Fibroblast of the aortic adventitia (primary cell): ENCODE data around the gene LIAS. TPM values are rescaled to one million over a fixed set of nuclear protein-coding genes. Genes with fewer than 3 reads are reported as not detected.

ENCODE experiments used
- DNase-seq: peaks from one replicate; pipeline ENCODE4 v3.0.0-alpha.2; 2010; ENCODE audit warnings: low read depth
- H3K4me3 ChIP-seq: 2 replicates; pipeline ENCODE4 v1.5.1; 2011; ENCODE audit warnings: low read depth, mild to moderate bottlenecking, control low read depth, low read length, moderate library complexity
- CTCF ChIP-seq: IDR thresholded peaks from 2 replicates; pipeline ENCODE4 v1.5.1; 2011; ENCODE audit warnings: mild to moderate bottlenecking, low read length, control low read depth, inconsistent platforms; ENCODE audit not compliant: insufficient read depth
- total RNA-seq: library from RNA; depleted of rRNA; stranded (reverse); fragments of >200 nt; gene quantifications from 2 replicates; pipeline ENCODE4 v1.2.3, GENCODE V29; 2012; ENCODE audit warnings: low replicate concordance

LIAS gene
- total RNA-seq, 1 donor: 9.7 TPM

GRCh38 chr4:39469429-39470077, 10.7 kb downstream of the LIAS start:
- peak; percentile 92 for DNase-seq
- H3K4me3 ChIP-seq: no peak overlapping the region
- TF ChIP-seq CTCF: peak; percentile 71

GRCh38 chr4:39470402-39470801, 11.5 kb downstream of the LIAS start:
- no peak for DNase-seq
- TF ChIP-seq CTCF: no peak

GRCh38 chr4:39472396-39472795, 13.5 kb downstream of the LIAS start:
- no peak overlapping the region for H3K4me3 ChIP-seq
- TF ChIP-seq CTCF: no peak
- DNase-seq: no peak

More at GRCh38 chr4:39470402-39470801, 11.5 kb downstream of the LIAS start:
- H3K4me3 ChIP-seq: no peak overlapping the region

GRCh38 chr4:39476187-39476895, 17.5 kb downstream of the LIAS start:
- no peak for TF ChIP-seq CTCF
- no peak for DNase-seq
- no peak overlapping the region for H3K4me3 ChIP-seq

GRCh38 chr4:39480251-39480650, 21.4 kb downstream of the LIAS start:
- no peak overlapping the region for H3K4me3 ChIP-seq
- no peak for DNase-seq
- TF ChIP-seq CTCF: no peak

- no peak overlapping the region for H3K4me3 ChIP-seq
- no peak for DNase-seq
- no peak for TF ChIP-seq CTCF
Measured at GRCh38 chr4:39480902-39481695, 22.2 kb downstream of the LIAS start.
